Measurements from ENCODE around the gene CABLES2. TPM values are rescaled to one million over a fixed set of nuclear protein-coding genes. Genes with fewer than 3 reads are reported as not detected.
A peak's percentile ranks its signal among the peaks of the same experiment; 100 is the strongest.

Gene CABLES2
- total RNA-seq, result 0.43 TPM

- Histone ChIP-seq H3K27ac (peak within 1 kb of the TSS; percentile 48 to 72), H3K27me3 (no peaks in the 10 kb centered on the region), H3K4me3 (peak within 1 kb of the TSS; percentile 69 to 81), H3K4me1 (peaks cover 10 to 24% of the 10 kb centered on the region in 2 donors), H3K36me3 (no peaks in the 10 kb centered on the region), H3K9me3 (no peaks in the 10 kb centered on the region)
- peak; percentile 87 to 96 for DNase-seq (ENCODE audit: low spot score in 2 of 2)
- peak in 1 of 3 experiments; percentile 25 for TF ChIP-seq CTCF (IDR thresholded peaks at IDR 0.05)
- intact Hi-C loops (cut with DNase I), result loop anchor here (1.0 to 10.0 kb wide), 5 partner anchors 20 to 385 kb away; partner anchors contain the start of genes MTG2, OSBPL2, RPS21 and TAF4
Measured at GRCh38 chr20:62407221-62407992, at the start of gene CABLES2. Gene CABLES2 (minus strand): TSS chr20:62407285. CDS start chr20:62407276, 9 bp downstream.

GRCh38 chr20:62455929-62456328 is 48.8 kb upstream of the CABLES2 start:
- no peak for DNase-seq (ENCODE audit: low spot score in 2 of 2)
- H3K27ac ChIP-seq, result no peak overlapping the region
- no peak overlapping the region for H3K4me3 ChIP-seq
- no peaks in the 10 kb centered on the region for H3K4me1 ChIP-seq
- no peaks in the 10 kb centered on the region for H3K27me3 ChIP-seq
- TF ChIP-seq CTCF (IDR thresholded peaks at IDR 0.05), result no peak
- no peaks in the 10 kb centered on the region for H3K9me3 ChIP-seq
- intact Hi-C loops (cut with DNase I), result no loop called here
- H3K36me3 ChIP-seq, result no peaks in the 10 kb centered on the region

GRCh38 chr20:62454904-62455636 is 48.0 kb upstream of the CABLES2 start:
- no peaks in the 10 kb centered on the region for H3K4me1 ChIP-seq
- no peak for DNase-seq (ENCODE audit: low spot score in 2 of 2)
- no peak for TF ChIP-seq CTCF (IDR thresholded peaks at IDR 0.05)
- no peaks in the 10 kb centered on the region for H3K36me3 ChIP-seq
- no peak overlapping the region for H3K27ac ChIP-seq
- no peaks in the 10 kb centered on the region for H3K27me3 ChIP-seq
- intact Hi-C loops (cut with DNase I), result no loop called here
- no peaks in the 10 kb centered on the region for H3K9me3 ChIP-seq
- no peak overlapping the region for H3K4me3 ChIP-seq

GRCh38 chr20:62453186-62453808 is 46.2 kb upstream of the CABLES2 start:
- Histone ChIP-seq H3K36me3 (no peaks in the 10 kb centered on the region), H3K27me3 (no peaks in the 10 kb centered on the region), H3K4me3 (no peak overlapping the region), H3K27ac (no peak overlapping the region), H3K4me1 (no peaks in the 10 kb centered on the region), H3K9me3 (no peaks in the 10 kb centered on the region)
- intact Hi-C loops (cut with DNase I), result no loop called here
- DNase-seq (ENCODE audit: low spot score in 2 of 2), result no peak
- no peak for TF ChIP-seq CTCF (IDR thresholded peaks at IDR 0.05)

GRCh38 chr20:62452475-62453095 is 45.5 kb upstream of the CABLES2 start:
- DNase-seq (ENCODE audit: low spot score in 2 of 2), result no peak
- Histone ChIP-seq H3K4me3 (no peak overlapping the region), H3K9me3 (no peaks in the 10 kb centered on the region), H3K27ac (no peak overlapping the region), H3K36me3 (no peaks in the 10 kb centered on the region), H3K27me3 (no peaks in the 10 kb centered on the region), H3K4me1 (no peaks in the 10 kb centered on the region)
- no peak for TF ChIP-seq CTCF (IDR thresholded peaks at IDR 0.05)
- intact Hi-C loops (cut with DNase I), result no loop called here

All from ascending aorta (tissue), 2 donors.